ENCODE measurements around the gene SH3PXD2A. TPM values are rescaled to one million over a fixed set of nuclear protein-coding genes. Genes with fewer than 3 reads are reported as not detected.

Gene SH3PXD2A
- total and polyA plus RNA-seq, 9 of the 15 experiments (the other 6 are each of a cell fraction or from before 2014, with no cell fraction given): 0.41 to 9.3 (median 2.5) TPM

DNA sequence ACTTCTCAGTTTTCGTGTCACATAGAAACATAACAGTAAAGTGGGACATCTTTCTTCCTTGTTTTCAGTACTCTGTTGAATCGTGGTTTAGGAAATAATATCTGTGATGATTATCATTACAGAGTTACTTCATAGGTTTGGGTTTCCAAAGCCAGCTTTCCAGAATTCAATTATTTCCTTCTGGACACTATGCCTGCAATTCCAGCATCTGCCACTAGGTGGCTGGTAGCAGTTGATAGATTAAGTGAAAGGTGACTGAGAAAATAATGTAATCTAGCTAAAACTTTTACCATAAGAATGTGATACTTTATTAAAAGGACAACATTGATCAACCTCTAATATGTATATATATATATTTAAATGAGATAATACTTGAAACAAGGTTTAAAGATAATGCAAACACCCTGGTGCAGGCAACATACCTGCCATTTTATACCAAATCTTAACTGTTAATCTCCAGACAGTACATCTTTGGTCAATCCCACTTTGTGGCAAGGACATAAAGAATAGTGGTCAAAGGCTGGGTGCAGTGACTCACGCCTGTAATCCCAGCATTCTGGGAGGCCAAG, 102.6 kb downstream of the SH3PXD2A start (continued):
- TF ChIP-seq ZNF143 (CRISPR knock-in tag; IDR thresholded peaks at IDR 0.05) (no peak), RAD21 (CRISPR knock-in tag; conservative IDR thresholded peaks at IDR 0.05 in 1 of 2, IDR thresholded peaks at IDR 0.05 in 1 of 2) (peak in 1 of 2 experiments; percentile 38; a peak in 2 of 4 replicates), RB1 (IDR thresholded peaks at IDR 0.05; ENCODE audit: low read depth) (no peak), RBM17 (IDR thresholded peaks at IDR 0.05; ENCODE audit: borderline replicate concordance, low read depth, low read length) (no peak)

DNA sequence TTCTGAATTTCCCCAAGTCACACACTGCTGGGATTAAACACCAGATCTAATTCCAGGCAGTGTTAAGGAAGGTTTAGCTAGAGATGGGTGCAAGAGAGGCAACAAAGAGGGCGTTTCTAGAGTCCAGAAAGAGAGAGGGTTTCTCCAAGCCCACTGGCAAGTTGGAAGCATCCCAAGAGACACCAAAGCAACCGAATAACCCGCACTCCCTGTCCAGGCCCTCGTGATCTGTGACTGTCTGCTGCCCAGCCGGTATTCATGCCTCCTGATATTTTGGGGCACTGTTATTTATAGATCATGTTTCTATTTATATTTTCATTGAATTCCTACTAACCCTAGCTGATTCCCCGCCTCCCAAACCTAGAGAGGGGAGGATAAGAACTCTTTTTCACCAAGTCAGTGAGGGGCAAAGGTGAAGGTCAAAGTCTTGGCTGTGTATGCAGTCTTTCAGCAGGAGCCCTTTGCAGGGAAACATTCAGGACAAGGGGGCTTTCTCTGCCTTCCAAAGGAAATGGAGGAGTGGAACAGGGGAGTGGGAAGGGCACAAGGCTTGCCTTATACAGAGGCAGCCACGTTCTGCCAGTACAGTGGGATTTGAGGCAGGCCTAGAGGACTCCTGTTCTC, 103.6 kb downstream of the SH3PXD2A start:
- no peak overlapping the region for H3K27ac ChIP-seq (ENCODE audit: extremely low read depth, low read depth, low read length)
- no peak overlapping the region for H3K4me3 ChIP-seq
- no peak for ATAC-seq
- no peaks in the 10 kb centered on the region for H4K20me1 ChIP-seq (replicated peaks; ENCODE audit: control insufficient read depth, insufficient read depth, low read length)
- H3K27me3 ChIP-seq (ENCODE audit: control insufficient read depth in 2 of 2, insufficient read depth in 2 of 2, low read length in 2 of 2): peaks cover 8 to 22% of the 10 kb centered on the region in 2 experiments; a peak in 3 of 5 replicates
- H3K79me2 ChIP-seq (ENCODE audit: control insufficient read depth, insufficient read depth, low read length): no peaks in the 10 kb centered on the region
- intact Hi-C loops (cut with micrococcal nuclease) (no loop called here), in situ Hi-C loops (cut with MboI) (no loop called here)
- no peaks in the 10 kb centered on the region for H3K9me1 ChIP-seq (ENCODE audit: control insufficient read depth, insufficient read depth, low read length)
- WGBS (ENCODE audit: insufficient coverage, low coverage, missing lambda C conversion rate): 14% methylated on average over 7 of the region's 7 CpGs
- peaks cover 0 to 4% of the 10 kb centered on the region in 2 experiments; a peak in 1 of 5 replicates for H3K4me1 ChIP-seq (replicated peaks in 1 of 2; ENCODE audit: control insufficient read depth in 2 of 2, insufficient read depth in 2 of 2, low read length in 2 of 2)
- TF ChIP-seq FOXK1 (CRISPR knock-in tag; IDR thresholded peaks at IDR 0.05; ENCODE audit: borderline replicate concordance) (no peak), JUNB (CRISPR knock-in tag; conservative IDR thresholded peaks at IDR 0.05) (no peak), RFX7 (CRISPR knock-in tag; IDR thresholded peaks at IDR 0.05) (no peak), MEF2A (IDR thresholded peaks at IDR 0.05; ENCODE audit: control insufficient read depth, low read depth, low read length) (no peak), ATF7 (IDR thresholded peaks at IDR 0.05) (no peak), TEAD1 (CRISPR knock-in tag; IDR thresholded peaks at IDR 0.05) (no peak)
- TF ChIP-seq, protein P1, sequence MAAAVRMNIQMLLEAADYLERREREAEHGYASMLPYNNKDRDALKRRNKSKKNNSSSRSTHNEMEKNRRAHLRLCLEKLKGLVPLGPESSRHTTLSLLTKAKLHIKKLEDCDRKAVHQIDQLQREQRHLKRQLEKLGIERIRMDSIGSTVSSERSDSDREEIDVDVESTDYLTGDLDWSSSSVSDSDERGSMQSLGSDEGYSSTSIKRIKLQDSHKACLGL (CRISPR knock-in tag; IDR thresholded peaks at IDR 0.05; ENCODE audit: borderline replicate concordance, poor library complexity, severe bottlenecking): no peak
- ChIA-PET POLR2A (no interaction called here), CTCF (ENCODE audit: low intra/inter-chr PET ratio) (no interaction called here)
- peaks cover 6% of the 10 kb centered on the region; the same call in 1 of the 2 replicates for H3K9me3 ChIP-seq (replicated peaks; ENCODE audit: control insufficient read depth, insufficient read depth, low read depth, low read length)
- no peak overlapping the region for H3K4me2 ChIP-seq (ENCODE audit: insufficient read depth, low read length)
- DNase-seq (ENCODE audit: extremely low read depth in 1 of 4, low spot score in 3 of 4): no peak
- FAIRE-seq: no peak
- no peak overlapping the region for H2AFZ ChIP-seq (ENCODE audit: low read depth, low read length)
- BruUV-seq (replicated peaks): no TSS peak
- H3K36me3 ChIP-seq (ENCODE audit: control insufficient read depth, insufficient read depth, low read length): no peaks in the 10 kb centered on the region
- no peak overlapping the region for H3K9ac ChIP-seq (ENCODE audit: insufficient read depth in 1 of 2, low read depth in 2 of 2, low read length in 2 of 2)

Measured in K562 (cell line).